Measurements from ENCODE around the gene EEF2.

Gene EEF2

DNA sequence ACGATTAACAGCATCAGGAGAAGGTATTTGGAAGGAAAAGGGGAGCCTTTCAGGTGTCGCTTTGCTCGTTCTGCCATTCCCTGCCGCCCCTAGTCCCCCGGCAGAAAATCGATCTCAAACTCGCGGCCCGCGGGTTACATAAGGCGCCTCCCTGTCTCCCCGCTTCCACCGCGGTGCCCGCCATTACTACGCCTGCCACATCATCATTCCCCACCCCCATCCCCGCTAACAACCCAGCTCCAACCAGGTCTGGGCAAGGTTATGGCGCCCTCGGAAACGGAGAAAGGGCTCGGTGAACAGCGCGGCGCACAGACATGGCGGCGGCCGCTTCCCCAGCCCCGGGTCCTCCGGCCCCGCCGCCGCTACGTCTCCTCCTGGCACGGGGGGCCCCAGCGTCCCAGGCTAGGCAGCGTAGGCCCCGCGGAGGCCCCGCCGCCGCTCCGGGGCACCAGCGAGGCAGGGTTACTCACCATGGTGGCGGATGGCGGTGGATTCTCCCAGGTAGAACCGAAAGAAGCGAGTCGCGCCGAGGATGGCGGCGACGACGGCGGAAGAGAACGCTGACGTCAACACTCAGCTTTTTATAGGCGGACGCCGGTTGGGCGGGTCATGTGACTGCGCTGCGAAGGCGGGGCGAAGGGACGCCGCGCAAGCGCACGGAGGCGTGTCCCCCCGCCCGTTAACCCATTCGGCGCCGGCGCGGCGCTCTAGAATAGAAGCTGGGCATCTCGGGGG is at the start of gene EEF2:
Gene EEF2 (minus strand): TSS at position 556 of the 735 bp plus-strand sequence. CDS start 83 bp downstream, at position 473.
- peak; percentile 75 for DNase-seq (ENCODE audit: low read depth)

DNA sequence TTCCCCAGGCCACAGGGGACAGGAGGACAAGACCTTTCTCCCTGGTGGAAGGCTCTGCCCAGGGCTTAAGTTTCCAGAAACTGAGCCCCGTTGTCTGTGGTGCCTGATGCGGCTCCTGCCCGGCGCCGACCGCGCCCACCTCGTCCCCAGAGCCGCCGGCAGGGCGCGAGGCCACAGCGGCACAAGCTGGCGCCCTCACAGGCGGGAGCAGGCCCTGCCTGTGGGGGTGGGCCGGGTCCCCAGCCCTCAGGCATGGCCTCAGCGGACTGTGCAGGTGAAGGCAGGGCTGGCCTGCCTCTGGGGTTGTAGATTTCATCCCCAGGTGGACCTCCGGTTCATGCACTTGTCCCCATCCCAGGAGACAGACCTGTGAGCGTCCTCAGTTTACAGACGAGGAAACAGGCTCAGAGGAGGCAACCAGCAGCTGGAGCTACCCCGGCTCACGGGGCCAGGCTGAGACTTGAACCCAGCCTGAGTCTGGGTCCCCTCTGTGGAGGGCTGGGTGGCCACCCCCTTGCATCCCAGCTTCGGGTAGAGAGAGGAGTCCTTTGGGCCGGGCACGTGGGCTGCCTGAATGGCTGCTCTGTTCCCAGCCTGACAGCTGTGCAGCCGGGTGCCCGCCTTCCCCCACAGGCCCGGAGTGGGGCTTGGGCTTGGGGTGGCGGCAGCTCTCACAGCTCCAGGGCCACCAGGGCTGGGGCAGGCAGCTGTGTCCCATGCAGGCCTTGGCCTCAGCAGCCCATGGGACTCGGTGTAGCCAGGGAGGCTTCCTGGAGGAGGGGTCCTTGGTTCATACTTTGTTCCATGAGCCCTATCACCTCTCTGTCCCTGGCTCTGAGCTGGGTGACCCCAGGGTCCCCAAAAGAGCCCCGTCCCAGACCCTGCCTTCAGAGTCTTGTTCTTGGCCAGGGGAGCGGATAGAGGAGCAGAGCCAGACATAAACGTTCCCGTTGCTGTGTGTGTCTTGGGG is 49.1 kb upstream of the EEF2 start:
- no peak for DNase-seq (ENCODE audit: low read depth)

DNA sequence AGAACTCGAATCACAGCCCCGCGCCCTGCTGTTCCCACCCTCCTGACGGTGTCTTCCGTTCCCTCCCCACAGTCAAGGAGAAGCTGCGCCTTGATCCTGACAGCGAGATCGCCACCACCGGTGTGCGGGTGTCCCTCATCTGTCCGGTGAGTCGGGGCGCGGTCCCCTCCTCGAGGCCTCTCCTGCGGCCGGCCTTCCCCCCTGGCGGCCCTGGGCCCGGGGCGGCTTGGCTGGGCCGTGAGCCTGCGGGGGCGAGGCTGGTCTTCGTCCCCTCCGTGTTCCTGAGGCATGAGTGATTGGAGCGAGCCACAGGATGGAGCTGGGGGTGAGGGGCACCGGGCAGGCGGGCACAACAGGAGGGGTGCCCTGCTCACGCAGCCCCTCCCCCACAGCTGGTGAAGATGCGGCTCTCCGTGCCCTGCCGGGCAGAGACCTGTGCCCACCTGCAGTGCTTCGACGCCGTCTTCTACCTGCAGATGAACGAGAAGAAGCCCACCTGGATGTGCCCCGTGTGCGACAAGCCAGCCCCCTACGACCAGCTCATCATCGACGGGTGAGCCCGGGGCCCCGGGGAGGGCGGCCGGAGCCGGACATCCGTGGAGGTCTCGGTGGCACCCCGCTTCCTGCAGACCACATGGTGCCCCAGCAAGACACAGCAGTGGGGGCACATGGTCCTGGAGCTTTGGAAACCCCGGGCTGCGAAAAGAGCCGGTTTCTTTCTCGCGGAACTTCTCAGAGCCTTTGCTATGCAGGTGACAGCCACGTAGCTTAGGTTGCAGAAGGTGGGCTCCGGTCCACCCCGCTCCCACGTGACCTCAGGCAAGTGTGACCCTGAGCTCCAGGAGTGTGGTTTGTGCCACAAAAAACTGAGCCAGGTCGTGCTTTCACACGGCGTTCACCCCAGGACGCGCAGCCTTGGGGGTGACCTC is 48.0 kb upstream of the EEF2 start:
- no peak for DNase-seq (ENCODE audit: low read depth)

- no peak for DNase-seq (ENCODE audit: low read depth)
Measured at GRCh38 chr19:4032436-4032835, 47.2 kb upstream of the EEF2 start.

- DNase-seq (ENCODE audit: low read depth): no peak
Measured at GRCh38 chr19:4031420-4031819, 46.2 kb upstream of the EEF2 start.

- DNase-seq (ENCODE audit: low read depth): no peak
Measured at GRCh38 chr19:4030981-4031380, 45.7 kb upstream of the EEF2 start.

- no peak for DNase-seq (ENCODE audit: low read depth)
Measured at GRCh38 chr19:4030552-4030951, 45.3 kb upstream of the EEF2 start.

DNA sequence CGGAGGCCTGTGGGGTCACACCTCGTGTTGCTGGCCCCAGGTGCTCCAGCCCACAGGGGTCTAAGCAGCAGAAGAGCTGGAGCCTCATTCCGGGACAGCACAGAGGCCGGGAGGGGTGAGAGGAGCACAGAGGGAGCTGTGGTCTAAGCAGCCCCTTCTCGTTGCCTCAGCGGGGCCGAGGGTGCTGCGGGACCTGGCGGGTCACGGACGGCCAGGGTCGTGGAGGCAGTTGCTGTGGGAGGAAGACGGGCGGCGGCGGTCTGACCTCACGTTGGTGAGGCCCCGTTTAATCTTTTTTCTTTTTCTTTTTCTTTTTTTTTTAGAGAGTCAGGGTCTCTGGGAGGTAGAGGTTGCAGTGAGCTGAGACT is 44.0 kb upstream of the EEF2 start:
- no peak for DNase-seq (ENCODE audit: low read depth)

DNA sequence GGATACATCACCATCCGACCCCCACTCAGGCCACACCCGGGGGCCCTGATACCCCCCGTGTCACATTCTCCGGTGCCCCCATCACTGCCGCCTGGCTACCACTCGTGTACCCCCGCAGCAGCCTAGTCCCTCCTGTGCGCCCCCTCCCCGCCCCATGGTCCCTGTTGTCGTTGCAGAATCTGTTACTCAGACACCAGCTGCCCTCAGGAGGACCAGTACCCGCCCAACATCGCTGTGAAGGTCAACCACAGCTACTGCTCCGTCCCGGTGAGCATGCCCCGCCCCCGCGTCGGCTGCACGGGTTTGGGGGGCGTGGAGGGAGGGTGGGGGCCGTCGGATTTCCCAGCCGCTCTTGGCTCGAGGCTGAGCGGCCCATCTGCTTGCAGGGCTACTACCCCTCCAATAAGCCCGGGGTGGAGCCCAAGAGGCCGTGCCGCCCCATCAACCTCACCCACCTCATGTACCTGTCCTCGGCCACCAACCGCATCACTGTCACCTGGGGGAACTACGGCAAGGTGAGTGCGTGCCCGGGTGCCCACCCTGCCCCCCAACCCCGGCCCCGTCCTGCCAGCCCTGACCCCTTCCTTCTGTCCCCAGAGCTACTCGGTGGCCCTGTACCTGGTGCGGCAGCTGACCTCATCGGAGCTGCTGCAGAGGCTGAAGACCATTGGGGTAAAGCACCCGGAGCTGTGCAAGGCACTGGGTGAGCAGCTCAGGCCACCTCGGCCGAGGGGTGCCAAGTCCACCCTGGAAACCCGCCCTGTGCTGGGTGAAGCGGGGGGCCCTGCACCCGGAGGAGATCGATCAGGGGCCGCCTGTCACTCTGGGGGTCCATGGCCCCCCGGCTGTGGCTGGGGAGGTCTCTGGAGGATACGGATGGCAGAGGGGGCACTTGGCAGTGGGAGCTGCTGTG is 43.3 kb upstream of the EEF2 start:
- no peak for DNase-seq (ENCODE audit: low read depth)

GRCh38 chr19:4027146-4027545 is 41.9 kb upstream of the EEF2 start:
- no peak for DNase-seq (ENCODE audit: low read depth)

DNA sequence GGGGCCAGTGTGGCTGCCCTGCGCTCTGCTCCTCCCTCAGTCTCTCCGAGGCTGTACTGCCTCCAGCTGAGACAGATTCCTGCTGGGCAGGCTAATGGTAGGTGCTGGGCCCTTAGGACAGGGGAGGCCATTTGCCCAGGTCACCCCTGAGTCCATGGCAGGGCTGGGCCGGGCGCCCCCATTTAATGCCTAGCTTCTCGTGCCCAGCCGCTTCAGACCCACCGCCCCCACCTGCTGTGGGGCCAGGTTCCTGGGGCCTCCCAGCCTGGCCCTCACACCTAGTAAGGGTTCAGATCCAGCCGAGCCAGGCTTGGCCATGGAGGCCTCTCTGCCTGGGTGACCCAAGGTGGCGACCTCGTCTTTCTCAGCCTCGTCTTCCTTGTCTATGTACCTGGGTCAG is 40.1 kb upstream of the EEF2 start:
- no peak for DNase-seq (ENCODE audit: low read depth)

DNA sequence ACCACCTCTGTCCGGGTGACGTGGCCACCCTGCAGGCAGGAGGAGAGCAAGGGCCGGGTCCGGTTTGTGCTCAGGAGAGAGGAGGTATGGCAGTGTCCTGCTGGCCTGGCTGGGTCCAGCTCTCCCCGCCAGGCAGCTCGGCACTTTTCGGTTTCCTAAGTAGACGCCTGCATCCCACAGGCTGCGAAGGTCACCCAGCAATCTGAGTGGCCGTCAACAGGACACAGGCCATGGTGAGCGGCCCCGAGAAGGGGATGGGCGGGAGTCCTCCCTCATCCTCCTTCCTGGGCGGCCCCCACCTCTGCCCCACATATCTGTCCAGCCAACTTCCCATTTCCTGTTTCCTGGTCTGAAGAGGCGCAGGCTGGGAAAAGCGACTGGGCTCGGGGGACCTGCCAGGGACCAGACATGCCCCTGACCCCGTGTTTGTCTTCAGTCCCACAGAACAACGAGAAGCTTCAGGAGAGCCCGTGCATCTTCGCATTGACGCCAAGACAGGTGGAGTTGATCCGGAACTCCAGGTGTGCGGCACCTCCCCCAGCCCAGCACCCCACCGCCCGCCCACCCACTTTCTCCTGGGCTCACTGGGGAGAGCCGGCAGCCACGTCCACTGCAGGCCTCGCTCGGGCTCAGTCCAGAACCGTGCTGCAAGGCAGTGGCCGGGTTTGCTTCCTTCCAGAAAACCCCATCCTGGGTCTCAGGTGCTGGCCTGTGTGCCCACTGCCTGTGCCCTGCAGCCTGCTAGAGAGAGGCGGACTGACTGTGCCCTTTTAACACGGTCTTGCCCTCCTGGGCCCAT is 38.5 kb upstream of the EEF2 start:
- DNase-seq (ENCODE audit: low read depth): no peak

DNA sequence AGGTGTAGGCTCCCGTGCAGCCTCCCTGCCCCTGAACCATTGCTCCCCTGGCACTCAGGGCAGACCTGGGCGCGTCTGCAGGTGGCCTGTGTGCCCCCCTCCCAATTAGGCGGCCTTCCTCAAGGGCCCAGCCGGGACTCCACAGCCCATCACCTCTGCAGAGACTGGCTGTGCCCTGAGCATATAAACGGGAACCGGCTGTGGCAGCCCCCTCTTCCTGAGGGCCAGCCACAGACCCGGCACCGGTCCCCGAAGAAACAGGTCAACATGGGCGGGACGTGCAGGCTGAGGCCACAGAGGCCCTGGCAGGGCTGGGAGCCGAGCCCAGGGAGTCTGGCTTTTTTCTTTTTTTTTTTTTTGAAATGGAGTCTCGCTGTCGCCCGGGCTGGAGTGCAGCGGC is 34.3 kb upstream of the EEF2 start:
- no peak for DNase-seq (ENCODE audit: low read depth)

DNA sequence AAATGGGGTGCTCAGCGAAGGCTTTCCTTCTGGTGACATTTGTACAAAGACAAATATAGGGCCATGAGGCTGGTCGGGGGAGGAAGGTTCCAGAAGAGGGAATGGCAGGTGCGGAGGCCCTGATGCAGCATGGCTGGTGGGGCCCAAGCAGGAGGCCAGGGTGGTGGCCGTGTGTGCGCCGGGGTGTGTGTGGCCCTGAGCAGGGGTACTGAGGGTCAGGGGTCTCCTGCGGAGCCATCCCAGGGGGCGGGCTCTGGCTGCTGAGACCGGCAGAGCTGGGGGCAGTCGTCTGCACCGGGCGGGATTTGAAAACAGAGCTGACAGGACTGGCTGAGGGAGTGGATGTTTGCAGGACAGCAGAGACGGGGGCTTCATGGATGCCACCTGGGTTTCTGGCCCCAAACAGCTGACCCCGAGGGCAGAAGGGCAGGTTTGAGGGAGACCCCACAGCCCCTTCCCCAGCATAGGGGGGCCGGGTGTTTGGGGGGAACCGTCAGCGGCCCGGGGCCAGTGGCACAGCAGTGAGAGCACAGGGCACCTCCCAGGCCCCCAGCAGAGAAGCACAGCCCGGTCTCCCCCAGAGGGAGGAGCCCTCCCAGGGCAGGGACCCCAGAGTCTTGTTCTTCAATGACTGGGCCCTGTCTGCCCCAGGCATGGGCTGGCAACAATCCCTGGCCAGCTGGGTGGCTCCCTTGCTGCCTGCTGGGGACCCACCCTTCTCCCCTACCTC is 33.7 kb upstream of the EEF2 start:
- DNase-seq (ENCODE audit: low read depth): no peak

GRCh38 chr19:4018140-4018613 is 32.9 kb upstream of the EEF2 start:
- no peak for DNase-seq (ENCODE audit: low read depth)

- no peak for DNase-seq (ENCODE audit: low read depth)
Measured at GRCh38 chr19:4016903-4017638, 31.8 kb upstream of the EEF2 start.

GRCh38 chr19:4016486-4016885 is 31.2 kb upstream of the EEF2 start:
- DNase-seq (ENCODE audit: low read depth): no peak

DNA sequence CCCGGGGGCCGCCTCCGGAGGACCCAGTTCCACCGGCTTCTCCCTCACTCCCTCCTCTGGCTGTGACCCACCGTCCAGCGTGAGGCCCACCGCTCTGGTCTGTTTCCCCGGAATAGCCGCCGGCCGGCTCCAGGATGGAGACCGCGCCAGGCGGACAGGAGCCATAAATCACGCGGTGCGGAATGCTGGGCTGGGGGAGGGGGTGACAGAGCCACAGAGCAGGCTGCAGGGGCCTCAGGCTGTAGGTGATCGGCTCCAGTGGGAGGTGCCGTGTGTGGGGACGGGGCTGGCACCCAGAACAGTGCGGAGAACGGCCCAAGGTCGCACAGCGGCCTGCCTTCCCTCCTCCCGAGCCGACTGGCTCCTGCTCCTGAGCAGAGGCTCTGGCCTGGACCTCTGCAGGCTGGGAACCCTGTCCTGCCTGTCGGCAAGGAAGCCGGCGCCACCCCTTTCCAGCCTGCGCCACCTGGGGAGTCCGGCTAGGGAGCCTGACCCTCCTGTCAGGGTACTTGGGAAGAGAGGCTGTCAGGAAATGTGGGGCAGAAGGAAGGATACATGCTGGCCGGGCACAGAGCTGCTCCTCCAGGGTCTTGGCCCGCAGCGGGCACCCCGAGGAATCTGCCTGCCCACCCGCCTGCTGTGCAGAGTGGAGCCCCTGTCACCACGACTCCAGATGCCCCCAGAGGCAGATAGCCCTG is 30.6 kb upstream of the EEF2 start:
- no peak for DNase-seq (ENCODE audit: low read depth)
